ENCODE measurements around the gene NUDCD3.

Gene NUDCD3

GRCh38 chr7:44477938-44478337, 12.5 kb downstream of the NUDCD3 start:
- no peak for DNase-seq (ENCODE audit: low read depth)

- DNase-seq (ENCODE audit: low read depth), result peak; percentile 30
Observed at GRCh38 chr7:44477063-44477830, 13.2 kb downstream of the NUDCD3 start.

GRCh38 chr7:44476313-44476712, 14.1 kb downstream of the NUDCD3 start:
- DNase-seq (ENCODE audit: low read depth), result no peak

- DNase-seq (ENCODE audit: low read depth), result no peak
Observed at GRCh38 chr7:44473295-44473694, 17.2 kb downstream of the NUDCD3 start.

GRCh38 chr7:44472843-44473242, 17.6 kb downstream of the NUDCD3 start:
- no peak for DNase-seq (ENCODE audit: low read depth)

GRCh38 chr7:44471850-44472249, 18.6 kb downstream of the NUDCD3 start:
- DNase-seq (ENCODE audit: low read depth), result no peak

GRCh38 chr7:44471436-44471835, 19.0 kb downstream of the NUDCD3 start:
- DNase-seq (ENCODE audit: low read depth), result no peak

- no peak for DNase-seq (ENCODE audit: low read depth)
Observed at GRCh38 chr7:44470628-44471245, 19.7 kb downstream of the NUDCD3 start.

GRCh38 chr7:44470135-44470479, 20.4 kb downstream of the NUDCD3 start:
- no peak for DNase-seq (ENCODE audit: low read depth)

GRCh38 chr7:44469461-44470134, 20.9 kb downstream of the NUDCD3 start:
- no peak for DNase-seq (ENCODE audit: low read depth)

- DNase-seq (ENCODE audit: low read depth), result no peak
Observed at GRCh38 chr7:44467217-44467548, 23.3 kb downstream of the NUDCD3 start.

- DNase-seq (ENCODE audit: low read depth), result no peak
Observed at GRCh38 chr7:44466300-44467216, 23.9 kb downstream of the NUDCD3 start.

GRCh38 chr7:44465490-44465889, 25.0 kb downstream of the NUDCD3 start:
- no peak for DNase-seq (ENCODE audit: low read depth)

- no peak for DNase-seq (ENCODE audit: low read depth)
Observed at GRCh38 chr7:44463169-44463808, 27.2 kb downstream of the NUDCD3 start.

- no peak for DNase-seq (ENCODE audit: low read depth)
Observed at GRCh38 chr7:44461387-44461786, 29.1 kb downstream of the NUDCD3 start.

- DNase-seq (ENCODE audit: low read depth), result no peak
Observed at GRCh38 chr7:44460325-44460724, 30.1 kb downstream of the NUDCD3 start.

GRCh38 chr7:44455155-44455554, 35.3 kb downstream of the NUDCD3 start:
- DNase-seq (ENCODE audit: low read depth), result no peak

GRCh38 chr7:44454348-44454747, 36.1 kb downstream of the NUDCD3 start:
- DNase-seq (ENCODE audit: low read depth), result no peak

GRCh38 chr7:44451123-44451522, 39.3 kb downstream of the NUDCD3 start:
- DNase-seq (ENCODE audit: low read depth), result no peak

GRCh38 chr7:44449584-44449928, 40.9 kb downstream of the NUDCD3 start:
- DNase-seq (ENCODE audit: low read depth), result no peak

- no peak for DNase-seq (ENCODE audit: low read depth)
Observed at GRCh38 chr7:44448922-44449583, 41.4 kb downstream of the NUDCD3 start.

All from HS-27A (cell line).